PC-3 (cell line): ENCODE results near the gene SLC30A3. TPM values are rescaled to one million over a fixed set of nuclear protein-coding genes. Genes with fewer than 3 reads are reported as not detected.

ENCODE experiments used
- ATAC-seq: fragments of 200-7000 bp; cut with Tn5 transposase; 2 replicates; pipeline ENCODE4 v1.9.1; 2020; ENCODE audit warnings: mild to moderate bottlenecking, moderate library complexity
- BruUV-seq: library from RNA; stranded (reverse); fragments of 400-500 nt; replicated peaks from 2 replicates; lab custom pipeline; 2021; lab: Mats Ljungman, UMichigan
- CTCF ChIA-PET: fragments of 300-600 bp; sonication (Branson Sonifier 250); formaldehyde crosslinking; loops from one replicate; lab custom pipeline; 2022; ENCODE audit warnings: antibody characterized with exemption; lab: Charles Lee
- POLR2A ChIA-PET: fragments of 300-600 bp; sonication (Branson Sonifier 250); formaldehyde crosslinking; loops from one replicate; lab custom pipeline; 2022; ENCODE audit warnings: antibody characterized with exemption; ENCODE audit not compliant: unreplicated experiment; lab: Charles Lee
- DNase-seq: peaks from one replicate; pipeline ENCODE4 v3.0.0-alpha.2; 2015
- H2AFZ ChIP-seq: fragments of 300-600 bp; sonication (generic); 2 replicates; pipeline ENCODE4 v1.6.0; 2016; ENCODE audit warnings: antibody characterized with exemption, low read length
- H3F3A ChIP-seq: fragments of 300-600 bp; sonication (generic); one replicate; pipeline ENCODE4 v1.6.0; 2017; ENCODE audit warnings: antibody characterized with exemption, low read length, control low read depth, mild to moderate bottlenecking; ENCODE audit not compliant: unreplicated experiment
- H3K27ac ChIP-seq: fragments of 300-600 bp; sonication (generic); 2 replicates; pipeline ENCODE4 v1.5.1; 2016; ENCODE audit warnings: mild to moderate bottlenecking, low read length
- H3K27me3 ChIP-seq: fragments of 300-600 bp; sonication (generic); 2 replicates; pipeline ENCODE4 v1.6.1; 2016; ENCODE audit warnings: low read length, mixed read lengths
- H3K36me3 ChIP-seq: fragments of 300-600 bp; sonication (generic); 2 replicates; pipeline ENCODE4 v1.6.1; 2016; ENCODE audit warnings: low read depth, mixed run types, low read length, mixed read lengths
- H3K4me1 ChIP-seq: fragments of 300-600 bp; sonication (generic); 2 replicates; pipeline ENCODE4 v1.5.1; 2016; ENCODE audit warnings: low read length; ENCODE audit not compliant: insufficient read depth
- H3K4me2 ChIP-seq: fragments of 300-600 bp; sonication (generic); 2 replicates; pipeline ENCODE4 v1.6.0; 2016; ENCODE audit warnings: low read length
- H3K4me3 ChIP-seq: fragments of 300-600 bp; sonication (generic); 2 replicates; pipeline ENCODE4 v1.5.1; 2016; ENCODE audit warnings: mild to moderate bottlenecking, low read length, mixed read lengths
- H3K79me2 ChIP-seq: fragments of 300-600 bp; sonication (generic); 2 replicates; pipeline ENCODE4 v1.6.1; 2017; ENCODE audit warnings: low read length, mixed read lengths
- H3K9ac ChIP-seq: fragments of 300-600 bp; sonication (generic); 2 replicates; pipeline ENCODE4 v1.6.0; 2016; ENCODE audit warnings: mild to moderate bottlenecking, low read length
- H3K9me2 ChIP-seq: fragments of 300-600 bp; sonication (generic); replicated peaks from 2 replicates; pipeline ENCODE4 v1.6.1; 2016; ENCODE audit warnings: mixed run types, low read length, mixed read lengths
- H3K9me3 ChIP-seq: fragments of 300-600 bp; sonication (generic); 2 replicates; pipeline ENCODE4 v1.6.1; 2016; ENCODE audit warnings: low read length, mixed read lengths
- H4K20me1 ChIP-seq: fragments of 300-600 bp; sonication (generic); 2 replicates; pipeline ENCODE4 v1.6.1; 2016; ENCODE audit warnings: low read length, mixed read lengths
- EZH2 ChIP-seq: fragments of 300-600 bp; sonication (generic); IDR thresholded peaks from one replicate; pipeline ENCODE4 v1.6.1; 2017; ENCODE audit warnings: antibody characterized with exemption, mild to moderate bottlenecking, low read length; ENCODE audit not compliant: unreplicated experiment
- EZH2phosphoT487 ChIP-seq: fragments of 300-600 bp; sonication (generic); IDR thresholded peaks from 2 replicates; pipeline ENCODE4 v1.6.1; 2018; ENCODE audit warnings: mild to moderate bottlenecking, antibody characterized with exemption, low read length, borderline replicate concordance
- intact Hi-C: fragments of 100-400 bp; cut with micrococcal nuclease; formaldehyde crosslinking; loops from 2 replicates; pipeline ENCODE4 v1.9.0; 2023
- total RNA-seq: library from RNA; depleted of rRNA; stranded (reverse); fragments of >200 nt; gene quantifications from 2 replicates; pipeline ENCODE4 v1.2.3, GENCODE V29; 2014
- TF ChIP-seq, protein P1 (sequence below): fragments of 300-600 bp; sonication (generic); conservative IDR thresholded peaks from 2 replicates; pipeline ENCODE4 v1.5.1; 2017; ENCODE audit warnings: antibody characterized with exemption, low read depth, mild to moderate bottlenecking, low read length

Gene SLC30A3
- total RNA-seq, 1 experiment from 2014 or later: 0.36 TPM

DNA sequence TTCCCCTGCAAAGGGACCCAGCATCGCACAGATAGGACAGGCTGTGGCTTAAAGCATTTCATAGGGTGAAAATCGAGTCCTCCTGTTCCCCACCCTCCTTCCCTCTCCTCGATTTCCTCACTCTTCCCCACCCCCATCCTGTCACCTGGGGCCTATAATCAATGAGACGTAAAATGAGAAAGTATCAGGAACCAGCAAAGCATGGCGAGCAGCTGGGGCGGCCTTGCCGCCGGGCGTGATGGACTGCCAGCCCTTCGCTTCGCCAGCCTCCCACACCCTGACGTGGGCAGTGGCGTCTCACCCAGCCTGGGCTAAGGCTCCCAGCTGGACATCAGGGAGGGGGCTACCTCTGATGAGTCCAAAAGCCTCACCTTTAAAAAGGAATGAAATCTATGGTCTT, 11.1 kb downstream of the SLC30A3 start:
- no peaks in the 10 kb centered on the region for H3K9me2 ChIP-seq
- no peaks in the 10 kb centered on the region for H3K36me3 ChIP-seq
- intact Hi-C loops: no loop called here
- DNase-seq (no peak), ATAC-seq (no peak)
- no peaks in the 10 kb centered on the region for H3K27me3 ChIP-seq
- no peak overlapping the region for H3K4me2 ChIP-seq
- no peak overlapping the region for H3K4me3 ChIP-seq
- no peak overlapping the region for H2AFZ ChIP-seq
- ChIA-PET CTCF (no interaction called here), POLR2A (no interaction called here)
- no peaks in the 10 kb centered on the region for H3K9me3 ChIP-seq
- H3K4me1 ChIP-seq: peaks cover 31% of the 10 kb centered on the region
- H3K9ac ChIP-seq: no peak overlapping the region
- no peak overlapping the region for H3K27ac ChIP-seq
- TF ChIP-seq, protein P1, sequence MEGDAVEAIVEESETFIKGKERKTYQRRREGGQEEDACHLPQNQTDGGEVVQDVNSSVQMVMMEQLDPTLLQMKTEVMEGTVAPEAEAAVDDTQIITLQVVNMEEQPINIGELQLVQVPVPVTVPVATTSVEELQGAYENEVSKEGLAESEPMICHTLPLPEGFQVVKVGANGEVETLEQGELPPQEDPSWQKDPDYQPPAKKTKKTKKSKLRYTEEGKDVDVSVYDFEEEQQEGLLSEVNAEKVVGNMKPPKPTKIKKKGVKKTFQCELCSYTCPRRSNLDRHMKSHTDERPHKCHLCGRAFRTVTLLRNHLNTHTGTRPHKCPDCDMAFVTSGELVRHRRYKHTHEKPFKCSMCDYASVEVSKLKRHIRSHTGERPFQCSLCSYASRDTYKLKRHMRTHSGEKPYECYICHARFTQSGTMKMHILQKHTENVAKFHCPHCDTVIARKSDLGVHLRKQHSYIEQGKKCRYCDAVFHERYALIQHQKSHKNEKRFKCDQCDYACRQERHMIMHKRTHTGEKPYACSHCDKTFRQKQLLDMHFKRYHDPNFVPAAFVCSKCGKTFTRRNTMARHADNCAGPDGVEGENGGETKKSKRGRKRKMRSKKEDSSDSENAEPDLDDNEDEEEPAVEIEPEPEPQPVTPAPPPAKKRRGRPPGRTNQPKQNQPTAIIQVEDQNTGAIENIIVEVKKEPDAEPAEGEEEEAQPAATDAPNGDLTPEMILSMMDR: no peak
- TF ChIP-seq EZH2 (no peak), EZH2phosphoT487 (no peak)
- no peaks in the 10 kb centered on the region for H3K79me2 ChIP-seq
- no TSS peak for BruUV-seq
- peaks cover 4% of the 10 kb centered on the region; the same call in 1 of the 2 replicates for H4K20me1 ChIP-seq
- H3F3A ChIP-seq: peaks cover 4% of the 10 kb centered on the region

DNA sequence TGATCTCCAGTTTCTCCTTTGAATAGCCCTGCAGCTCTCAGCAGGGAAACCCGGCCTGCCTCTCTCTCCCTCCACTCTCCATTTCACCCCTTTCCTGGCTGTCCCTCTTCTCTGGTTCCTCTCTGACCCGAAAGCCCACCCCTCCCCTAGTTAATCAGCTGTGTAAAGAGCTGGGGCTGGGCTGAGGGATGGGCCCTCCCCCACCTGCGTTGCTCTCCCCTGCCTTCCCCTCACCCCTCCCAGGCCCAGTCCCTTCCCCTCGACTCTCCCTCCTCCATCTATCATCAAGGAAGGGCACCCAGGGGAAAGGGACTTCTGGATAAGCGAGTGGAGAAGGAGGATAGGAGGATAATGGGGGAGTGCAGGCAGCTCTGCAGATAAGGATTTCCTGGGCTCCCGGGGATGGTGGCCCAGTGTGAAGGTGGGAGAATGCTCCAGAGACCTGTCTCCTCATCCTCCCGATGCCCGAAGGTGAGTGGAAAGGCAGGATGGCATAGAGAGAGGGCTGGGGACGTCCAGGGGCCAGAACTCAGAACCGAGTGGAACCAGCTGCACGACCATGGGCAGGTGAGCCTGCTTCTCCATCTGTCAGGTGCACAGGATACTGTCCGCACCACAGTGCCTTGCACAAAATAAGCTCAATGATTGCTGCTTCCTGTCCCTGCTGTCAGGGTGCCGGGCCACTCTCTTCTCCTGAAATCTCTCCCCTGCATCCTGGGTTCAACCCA, 12.0 kb downstream of the SLC30A3 start:
- Histone ChIP-seq H3K4me2 (no peak overlapping the region), H3K9ac (no peak overlapping the region), H3K4me3 (no peak overlapping the region), H3K27ac (no peak overlapping the region), H3K27me3 (no peaks in the 10 kb centered on the region), H3K79me2 (no peaks in the 10 kb centered on the region), H3K36me3 (no peaks in the 10 kb centered on the region), H3K4me1 (peaks cover 21% of the 10 kb centered on the region), H4K20me1 (peaks cover 4% of the 10 kb centered on the region; the same call in 1 of the 2 replicates), H3K9me2 (no peaks in the 10 kb centered on the region), H3F3A (peaks cover 4% of the 10 kb centered on the region), H2AFZ (no peak overlapping the region), H3K9me3 (no peaks in the 10 kb centered on the region)
- POLR2A ChIA-PET: no interaction called here
- ATAC-seq (no peak), DNase-seq (no peak)
- CTCF ChIA-PET: interaction anchor here (0.6 kb wide), 1 partner anchor 13 kb away, joined by 4 read pairs; no protein-coding TSS in a partner anchor
- TF ChIP-seq EZH2phosphoT487 (no peak), EZH2 (no peak)
- TF ChIP-seq, protein P1: no peak
- intact Hi-C loops: no loop called here
- BruUV-seq: no TSS peak
